WTC11 (cell line): ENCODE data around the gene ITPKB. TPM values are rescaled to one million over a fixed set of nuclear protein-coding genes. Genes with fewer than 3 reads are reported as not detected.

ENCODE experiments used
- ATAC-seq: fragments of 200-7000 bp; cut with Tn5 transposase; 2 replicates; pipeline ENCODE4 v1.10.0; 2021; ENCODE audit warnings: mild to moderate bottlenecking, moderate library complexity
- CTCF ChIA-PET: fragments of 300-600 bp; sonication (Branson Sonifier 250); formaldehyde crosslinking; loops from one replicate; lab custom pipeline; 2021; ENCODE audit warnings: antibody characterized with exemption; lab: Charles Lee
- POLR2A ChIA-PET: fragments of 350-600 bp; sonication (Branson Sonifier 250); formaldehyde crosslinking; loops from one replicate; lab custom pipeline; 2021; ENCODE audit warnings: antibody characterized with exemption; lab: Charles Lee
- DNase-seq: peaks from one replicate; pipeline ENCODE4 v3.0.0; 2021; ENCODE audit warnings: low spot score
- H3K27ac Mint-ChIP-seq: 2 replicates; pipeline ENCODE4 v1.8.0; 2021; ENCODE audit warnings: mixed read lengths
- H3K27me3 Mint-ChIP-seq: 2 replicates; pipeline ENCODE4 v1.8.0; 2021; ENCODE audit warnings: low read depth, mild to moderate bottlenecking, moderate library complexity, mixed read lengths
- H3K36me3 Mint-ChIP-seq: 2 replicates; pipeline ENCODE4 v1.8.0; 2021; ENCODE audit warnings: mixed read lengths
- H3K4me1 Mint-ChIP-seq: 2 replicates; pipeline ENCODE4 v1.8.0; 2022; ENCODE audit warnings: mixed read lengths
- H3K4me3 Mint-ChIP-seq: 2 replicates; pipeline ENCODE4 v1.8.0; 2021; ENCODE audit warnings: mild to moderate bottlenecking, moderate library complexity, mixed read lengths
- H3K9me3 Mint-ChIP-seq: 2 replicates; pipeline ENCODE4 v1.8.0; 2021; ENCODE audit warnings: mixed read lengths
- ATF1 ChIP-seq: sonication (generic); formaldehyde crosslinking; IDR thresholded peaks from 2 replicates; pipeline ENCODE4 v1.8.1; 2023; ENCODE audit warnings: mild to moderate bottlenecking, moderate library complexity, missing genetic modification reagents
- CREM ChIP-seq: sonication (generic); formaldehyde crosslinking; IDR thresholded peaks from 2 replicates; pipeline ENCODE4 v1.8.1; 2022; ENCODE audit warnings: mild to moderate bottlenecking, missing genetic modification reagents, moderate library complexity
- FOXK1 ChIP-seq: sonication (generic); formaldehyde crosslinking; IDR thresholded peaks from 2 replicates; pipeline ENCODE4 v1.8.0; 2022; ENCODE audit warnings: mild to moderate bottlenecking, moderate library complexity, missing genetic modification reagents
- GABPB1 ChIP-seq: sonication (generic); formaldehyde crosslinking; IDR thresholded peaks from 2 replicates; pipeline ENCODE4 v1.8.1; 2023; ENCODE audit warnings: mild to moderate bottlenecking, missing genetic modification reagents
- HMGA2 ChIP-seq: fragments of 250-450 bp; sonication (Bioruptor Pico); IDR thresholded peaks from 2 replicates; pipeline ENCODE4 v1.4.0; 2021; ENCODE audit warnings: mild to moderate bottlenecking, moderate library complexity
- JAZF1 ChIP-seq: fragments of 250-450 bp; sonication (Bioruptor Pico); IDR thresholded peaks from 2 replicates; pipeline ENCODE4 v1.9.0; 2021; ENCODE audit warnings: moderate library complexity, mild to moderate bottlenecking, inconsistent platforms
- NFE2L1 ChIP-seq: sonication (generic); formaldehyde crosslinking; IDR thresholded peaks from 2 replicates; pipeline ENCODE4 v1.8.1; 2023; ENCODE audit warnings: missing genetic modification reagents
- NR2C2 ChIP-seq: sonication (generic); formaldehyde crosslinking; IDR thresholded peaks from 2 replicates; pipeline ENCODE4 v1.8.0; 2022; ENCODE audit warnings: mild to moderate bottlenecking, missing genetic modification reagents
- TEAD4 ChIP-seq: sonication (generic); formaldehyde crosslinking; IDR thresholded peaks from 2 replicates; pipeline ENCODE4 v1.8.0; 2022; ENCODE audit warnings: mild to moderate bottlenecking, missing genetic modification reagents
- ZNF416 ChIP-seq: fragments of 250-450 bp; sonication (Bioruptor Pico); IDR thresholded peaks from 2 replicates; pipeline ENCODE4 v1.9.0; 2021; ENCODE audit warnings: mild to moderate bottlenecking, inconsistent platforms
- ZNF671 ChIP-seq: fragments of 250-450 bp; sonication (Bioruptor Pico); IDR thresholded peaks from 2 replicates; pipeline ENCODE4 v1.8.0; 2021; ENCODE audit warnings: mild to moderate bottlenecking
- total RNA-seq: library from RNA; stranded (reverse); gene quantifications from 3 replicates; pipeline ENCODE4 v1.2.3, GENCODE V29; 2021
- TF ChIP-seq, protein P1 (sequence below): sonication (generic); formaldehyde crosslinking; IDR thresholded peaks from 2 replicates; pipeline ENCODE4 v1.8.1; 2022; ENCODE audit warnings: missing genetic modification reagents, borderline replicate concordance
- TF ChIP-seq, protein P2 (sequence below): sonication (generic); formaldehyde crosslinking; IDR thresholded peaks from 2 replicates; pipeline ENCODE4 v1.8.1; 2023; ENCODE audit warnings: mild to moderate bottlenecking, missing genetic modification reagents
- TF ChIP-seq, protein P3 (sequence below): sonication (generic); formaldehyde crosslinking; IDR thresholded peaks from 2 replicates; pipeline ENCODE4 v1.8.0; 2022; ENCODE audit warnings: mild to moderate bottlenecking, missing genetic modification reagents
- TF ChIP-seq, protein P4 (sequence below): sonication (generic); formaldehyde crosslinking; IDR thresholded peaks from 2 replicates; pipeline ENCODE4 v1.8.1; 2022; ENCODE audit warnings: low read depth, mild to moderate bottlenecking, moderate library complexity, missing genetic modification reagents, borderline replicate concordance
- TF ChIP-seq, protein P5 (sequence below): fragments of 250-450 bp; sonication (Bioruptor Pico); IDR thresholded peaks from 2 replicates; pipeline ENCODE4 v1.9.0; 2021; ENCODE audit warnings: mild to moderate bottlenecking

The ITPKB gene
- total RNA-seq, 1 experiment from 2014 or later, result 15.6 TPM

DNA sequence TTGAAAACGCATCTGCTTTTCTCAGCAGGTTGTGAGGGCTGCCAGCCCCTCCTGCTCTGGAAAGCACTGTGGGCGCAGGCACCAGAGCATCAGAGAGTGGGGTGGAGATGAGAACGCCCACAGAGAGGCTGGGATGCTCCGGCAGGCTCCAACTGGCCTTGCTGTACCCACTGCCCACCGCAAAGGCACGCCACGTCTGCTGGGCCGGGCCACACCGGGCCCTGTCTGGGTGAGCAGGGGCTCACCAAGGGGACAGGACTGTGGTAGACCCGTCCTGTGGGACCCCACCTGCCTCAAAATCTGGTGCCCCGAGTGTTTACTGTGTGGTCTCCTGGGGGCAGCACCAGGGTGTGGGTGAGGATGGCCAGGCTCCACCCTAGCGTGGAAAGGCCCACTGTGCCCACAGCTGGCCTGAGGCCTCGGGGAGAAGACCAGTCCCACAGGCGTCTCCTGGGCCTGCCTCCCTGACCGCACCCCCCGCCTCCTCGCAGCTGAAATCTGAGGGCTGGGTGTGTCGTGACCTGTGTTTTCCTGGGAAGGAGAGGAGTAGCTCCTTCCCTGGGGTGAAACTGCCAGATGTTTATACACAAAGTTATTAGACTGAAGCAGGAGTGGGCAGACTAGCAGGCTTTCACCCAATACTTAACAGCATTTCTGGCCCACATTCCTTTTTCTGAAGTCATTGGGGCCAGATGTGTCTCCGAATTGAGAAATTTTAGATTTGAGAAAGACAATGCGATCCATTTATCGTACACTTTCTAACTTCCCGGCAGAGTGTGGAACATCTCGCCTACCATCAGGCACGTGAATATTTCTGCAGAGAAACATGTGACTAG lies 136.7 kb downstream of the ITPKB start:
- H3K36me3 Mint-ChIP-seq, result no peaks in the 10 kb centered on the region
- peaks cover 3% of the 10 kb centered on the region; the same call in 1 of the 2 replicates for H3K9me3 Mint-ChIP-seq
- TF ChIP-seq, protein P1, sequence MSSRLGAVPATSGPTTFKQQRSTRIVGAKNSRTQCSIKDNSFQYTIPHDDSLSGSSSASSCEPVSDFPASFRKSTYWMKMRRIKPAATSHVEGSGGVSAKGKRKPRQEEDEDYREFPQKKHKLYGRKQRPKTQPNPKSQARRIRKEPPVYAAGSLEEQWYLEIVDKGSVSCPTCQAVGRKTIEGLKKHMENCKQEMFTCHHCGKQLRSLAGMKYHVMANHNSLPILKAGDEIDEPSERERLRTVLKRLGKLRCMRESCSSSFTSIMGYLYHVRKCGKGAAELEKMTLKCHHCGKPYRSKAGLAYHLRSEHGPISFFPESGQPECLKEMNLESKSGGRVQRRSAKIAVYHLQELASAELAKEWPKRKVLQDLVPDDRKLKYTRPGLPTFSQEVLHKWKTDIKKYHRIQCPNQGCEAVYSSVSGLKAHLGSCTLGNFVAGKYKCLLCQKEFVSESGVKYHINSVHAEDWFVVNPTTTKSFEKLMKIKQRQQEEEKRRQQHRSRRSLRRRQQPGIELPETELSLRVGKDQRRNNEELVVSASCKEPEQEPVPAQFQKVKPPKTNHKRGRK (CRISPR knock-in tag), result no peak
- TF ChIP-seq ZNF416 (no peak), GABPB1 (CRISPR knock-in tag) (no peak), FOXK1 (CRISPR knock-in tag) (no peak), NFE2L1 (CRISPR knock-in tag) (no peak), TEAD4 (CRISPR knock-in tag) (no peak), CREM (CRISPR knock-in tag) (no peak), ATF1 (CRISPR knock-in tag) (no peak), ZNF671 (CRISPR knock-in tag) (no peak), NR2C2 (CRISPR knock-in tag) (no peak), JAZF1 (CRISPR knock-in tag) (no peak)
- TF ChIP-seq, protein P2, sequence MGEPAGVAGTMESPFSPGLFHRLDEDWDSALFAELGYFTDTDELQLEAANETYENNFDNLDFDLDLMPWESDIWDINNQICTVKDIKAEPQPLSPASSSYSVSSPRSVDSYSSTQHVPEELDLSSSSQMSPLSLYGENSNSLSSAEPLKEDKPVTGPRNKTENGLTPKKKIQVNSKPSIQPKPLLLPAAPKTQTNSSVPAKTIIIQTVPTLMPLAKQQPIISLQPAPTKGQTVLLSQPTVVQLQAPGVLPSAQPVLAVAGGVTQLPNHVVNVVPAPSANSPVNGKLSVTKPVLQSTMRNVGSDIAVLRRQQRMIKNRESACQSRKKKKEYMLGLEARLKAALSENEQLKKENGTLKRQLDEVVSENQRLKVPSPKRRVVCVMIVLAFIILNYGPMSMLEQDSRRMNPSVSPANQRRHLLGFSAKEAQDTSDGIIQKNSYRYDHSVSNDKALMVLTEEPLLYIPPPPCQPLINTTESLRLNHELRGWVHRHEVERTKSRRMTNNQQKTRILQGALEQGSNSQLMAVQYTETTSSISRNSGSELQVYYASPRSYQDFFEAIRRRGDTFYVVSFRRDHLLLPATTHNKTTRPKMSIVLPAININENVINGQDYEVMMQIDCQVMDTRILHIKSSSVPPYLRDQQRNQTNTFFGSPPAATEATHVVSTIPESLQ (CRISPR knock-in tag), result no peak
- TF ChIP-seq, protein P3, sequence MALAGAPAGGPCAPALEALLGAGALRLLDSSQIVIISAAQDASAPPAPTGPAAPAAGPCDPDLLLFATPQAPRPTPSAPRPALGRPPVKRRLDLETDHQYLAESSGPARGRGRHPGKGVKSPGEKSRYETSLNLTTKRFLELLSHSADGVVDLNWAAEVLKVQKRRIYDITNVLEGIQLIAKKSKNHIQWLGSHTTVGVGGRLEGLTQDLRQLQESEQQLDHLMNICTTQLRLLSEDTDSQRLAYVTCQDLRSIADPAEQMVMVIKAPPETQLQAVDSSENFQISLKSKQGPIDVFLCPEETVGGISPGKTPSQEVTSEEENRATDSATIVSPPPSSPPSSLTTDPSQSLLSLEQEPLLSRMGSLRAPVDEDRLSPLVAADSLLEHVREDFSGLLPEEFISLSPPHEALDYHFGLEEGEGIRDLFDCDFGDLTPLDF (CRISPR knock-in tag), result no peak
- TF ChIP-seq, protein P4, sequence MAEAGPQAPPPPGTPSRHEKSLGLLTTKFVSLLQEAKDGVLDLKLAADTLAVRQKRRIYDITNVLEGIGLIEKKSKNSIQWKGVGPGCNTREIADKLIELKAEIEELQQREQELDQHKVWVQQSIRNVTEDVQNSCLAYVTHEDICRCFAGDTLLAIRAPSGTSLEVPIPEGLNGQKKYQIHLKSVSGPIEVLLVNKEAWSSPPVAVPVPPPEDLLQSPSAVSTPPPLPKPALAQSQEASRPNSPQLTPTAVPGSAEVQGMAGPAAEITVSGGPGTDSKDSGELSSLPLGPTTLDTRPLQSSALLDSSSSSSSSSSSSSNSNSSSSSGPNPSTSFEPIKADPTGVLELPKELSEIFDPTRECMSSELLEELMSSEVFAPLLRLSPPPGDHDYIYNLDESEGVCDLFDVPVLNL (CRISPR knock-in tag), result no peak
- TF ChIP-seq, protein P5, sequence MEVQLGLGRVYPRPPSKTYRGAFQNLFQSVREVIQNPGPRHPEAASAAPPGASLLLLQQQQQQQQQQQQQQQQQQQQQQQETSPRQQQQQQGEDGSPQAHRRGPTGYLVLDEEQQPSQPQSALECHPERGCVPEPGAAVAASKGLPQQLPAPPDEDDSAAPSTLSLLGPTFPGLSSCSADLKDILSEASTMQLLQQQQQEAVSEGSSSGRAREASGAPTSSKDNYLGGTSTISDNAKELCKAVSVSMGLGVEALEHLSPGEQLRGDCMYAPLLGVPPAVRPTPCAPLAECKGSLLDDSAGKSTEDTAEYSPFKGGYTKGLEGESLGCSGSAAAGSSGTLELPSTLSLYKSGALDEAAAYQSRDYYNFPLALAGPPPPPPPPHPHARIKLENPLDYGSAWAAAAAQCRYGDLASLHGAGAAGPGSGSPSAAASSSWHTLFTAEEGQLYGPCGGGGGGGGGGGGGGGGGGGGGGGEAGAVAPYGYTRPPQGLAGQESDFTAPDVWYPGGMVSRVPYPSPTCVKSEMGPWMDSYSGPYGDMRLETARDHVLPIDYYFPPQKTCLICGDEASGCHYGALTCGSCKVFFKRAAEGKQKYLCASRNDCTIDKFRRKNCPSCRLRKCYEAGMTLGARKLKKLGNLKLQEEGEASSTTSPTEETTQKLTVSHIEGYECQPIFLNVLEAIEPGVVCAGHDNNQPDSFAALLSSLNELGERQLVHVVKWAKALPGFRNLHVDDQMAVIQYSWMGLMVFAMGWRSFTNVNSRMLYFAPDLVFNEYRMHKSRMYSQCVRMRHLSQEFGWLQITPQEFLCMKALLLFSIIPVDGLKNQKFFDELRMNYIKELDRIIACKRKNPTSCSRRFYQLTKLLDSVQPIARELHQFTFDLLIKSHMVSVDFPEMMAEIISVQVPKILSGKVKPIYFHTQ, result no peak
- ChIA-PET POLR2A (interaction anchor here (0.9 kb wide), 1 partner anchor 82 kb away, joined by 3 read pairs; no protein-coding TSS in a partner anchor), CTCF (interaction anchor here (0.5 to 1.0 kb wide), 2 partner anchors 52 to 54 kb away, joined by 3 read pairs; partner anchors contain the start of gene STUM)
- H3K27me3 Mint-ChIP-seq, result no peaks in the 10 kb centered on the region
- H3K4me1 Mint-ChIP-seq, result peaks cover 28% of the 10 kb centered on the region
- H3K4me3 Mint-ChIP-seq, result no peak overlapping the region
- ATAC-seq (no peak), DNase-seq (no peak)
- H3K27ac Mint-ChIP-seq, result no peak overlapping the region

DNA sequence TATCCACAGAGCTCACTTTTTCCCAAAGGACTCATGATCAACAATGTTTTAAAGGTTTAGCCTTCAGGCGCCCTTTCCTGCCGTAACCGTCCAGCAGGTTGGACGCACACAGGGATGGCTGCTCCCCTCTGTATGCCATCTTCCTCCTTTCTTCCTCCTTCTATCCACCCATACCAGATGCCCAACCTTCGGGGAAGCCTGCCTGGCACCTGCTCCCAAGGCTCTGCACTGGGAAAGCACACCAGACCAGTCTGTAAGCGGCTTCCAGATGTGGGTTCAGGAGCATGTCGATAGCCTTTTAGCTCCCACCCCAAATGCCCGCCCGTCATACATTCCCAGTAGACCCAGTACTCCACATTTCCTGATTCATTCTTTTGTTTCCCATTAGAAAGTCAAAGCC lies 137.6 kb downstream of the ITPKB start:
- peaks cover 20% of the 10 kb centered on the region for H3K4me1 Mint-ChIP-seq
- CTCF ChIA-PET, result interaction anchor here (1.3 to 1.6 kb wide), 2 partner anchors 12 to 32 kb away, joined by 3 read pairs; no protein-coding TSS in a partner anchor

More for the DNA sequence above, 137.6 kb downstream of the ITPKB start:
- Mint-ChIP-seq H3K9me3 (peaks cover 6% of the 10 kb centered on the region), H3K27ac (no peak overlapping the region), H3K4me3 (no peak overlapping the region), H3K36me3 (no peaks in the 10 kb centered on the region), H3K27me3 (peaks cover 2% of the 10 kb centered on the region; the same call in 1 of the 2 replicates)
- no peak for TF ChIP-seq HMGA2 (CRISPR knock-in tag)
- TF ChIP-seq FOXK1 (CRISPR knock-in tag), result no peak
- POLR2A ChIA-PET, result no interaction called here
- DNase-seq (no peak), ATAC-seq (no peak)
